Stimulated activated CD8-positive, alpha-beta memory T cell treated with anti-CD3 and anti-CD28 coated beads, Interleukin-7, amount 100 ng/mL, for 4 hours (primary cell): ENCODE measurements around the gene KCNJ16.

Experiments
- DNase-seq, 2 donors: peaks; one replicate each; pipeline ENCODE4 v3.0.0-alpha.2; 2020; ENCODE audit warnings: low read depth in 2 of 2

The KCNJ16 gene

GRCh38 chr17:70098030-70098429 is 23.0 kb downstream of the KCNJ16 start:
- DNase-seq: no peak

- DNase-seq: no peak
Observed at GRCh38 chr17:70099294-70099693, 24.3 kb downstream of the KCNJ16 start.

GRCh38 chr17:70099884-70100283 is 24.9 kb downstream of the KCNJ16 start:
- DNase-seq: no peak

GRCh38 chr17:70100983-70101382 is 26.0 kb downstream of the KCNJ16 start:
- DNase-seq: no peak

- no peak for DNase-seq
Observed at GRCh38 chr17:70102531-70102930, 27.5 kb downstream of the KCNJ16 start.

- no peak for DNase-seq
Observed at GRCh38 chr17:70104791-70105523, 29.9 kb downstream of the KCNJ16 start.

- no peak for DNase-seq
Observed at GRCh38 chr17:70105641-70106040, 30.6 kb downstream of the KCNJ16 start.

- DNase-seq: no peak
Observed at GRCh38 chr17:70106551-70106950, 31.5 kb downstream of the KCNJ16 start.

GRCh38 chr17:70107441-70107840 is 32.4 kb downstream of the KCNJ16 start:
- no peak for DNase-seq

GRCh38 chr17:70107904-70108565 is 33.0 kb downstream of the KCNJ16 start:
- DNase-seq: no peak

GRCh38 chr17:70109497-70109896 is 34.5 kb downstream of the KCNJ16 start:
- no peak for DNase-seq

GRCh38 chr17:70110443-70110880 is 35.4 kb downstream of the KCNJ16 start:
- no peak for DNase-seq

GRCh38 chr17:70111201-70111600 is 36.2 kb downstream of the KCNJ16 start:
- DNase-seq: no peak

- DNase-seq: no peak
Observed at GRCh38 chr17:70114405-70114804, 39.4 kb downstream of the KCNJ16 start.

- DNase-seq: no peak
Observed at GRCh38 chr17:70115126-70115525, 40.1 kb downstream of the KCNJ16 start.

- DNase-seq: no peak
Observed at GRCh38 chr17:70116919-70117318, 41.9 kb downstream of the KCNJ16 start.

- no peak for DNase-seq
Observed at GRCh38 chr17:70119545-70119944, 44.5 kb downstream of the KCNJ16 start.

- no peak for DNase-seq
Observed at GRCh38 chr17:70119983-70120382, 45.0 kb downstream of the KCNJ16 start.

GRCh38 chr17:70120425-70120824 is 45.4 kb downstream of the KCNJ16 start:
- no peak for DNase-seq

- no peak for DNase-seq
Observed at GRCh38 chr17:70121126-70121525, 46.1 kb downstream of the KCNJ16 start.

GRCh38 chr17:70123193-70123592 is 48.2 kb downstream of the KCNJ16 start:
- no peak for DNase-seq

- no peak for DNase-seq
Observed at GRCh38 chr17:70124723-70125122, 49.7 kb downstream of the KCNJ16 start.

- DNase-seq: no peak
Observed at GRCh38 chr17:70127221-70127873, 52.3 kb downstream of the KCNJ16 start.
